ENCODE measurements around the gene GOLGA6D.
"Not testable (repeated sequence)": the region's sequence is repeated elsewhere in the genome, so short reads cannot be mapped to it uniquely, and the experiment has no call there.

GOLGA6D gene

DNA sequence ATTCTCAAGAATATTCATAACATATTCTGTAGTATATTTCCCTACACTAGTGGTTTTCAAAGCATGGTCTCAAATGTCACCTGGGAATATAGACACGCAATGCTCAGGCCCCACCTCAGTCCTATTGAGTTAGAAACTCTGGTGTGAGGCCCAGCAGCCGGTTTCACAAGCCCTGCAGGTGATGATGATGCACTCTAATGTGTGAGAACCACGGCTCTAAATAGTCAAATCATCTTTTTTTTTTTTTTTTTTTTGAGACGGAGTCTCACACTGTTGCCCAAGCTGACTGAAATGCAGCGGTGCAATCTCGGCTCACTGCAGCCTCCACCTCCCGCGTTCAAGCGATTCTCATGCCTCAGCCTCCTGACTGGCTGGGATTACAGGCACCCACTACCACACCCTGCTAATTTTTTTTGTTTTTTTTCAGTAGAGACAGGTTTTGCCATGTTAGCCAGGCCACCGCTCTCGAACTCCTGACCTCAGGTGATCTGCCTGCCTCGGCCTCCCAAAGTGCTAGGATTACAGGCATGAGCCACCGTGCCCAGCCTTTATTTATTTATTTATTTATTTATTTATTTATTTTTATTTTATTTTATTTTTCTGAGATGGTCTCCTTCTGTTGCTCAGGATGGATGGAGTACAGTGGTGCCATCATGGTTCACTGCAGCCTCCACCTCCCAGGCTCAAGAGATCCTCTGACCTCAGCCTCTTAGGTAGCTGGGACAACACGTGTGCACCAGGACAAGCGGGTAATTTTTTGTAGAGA, 51.2 kb downstream of the GOLGA6D start:
- H3K27me3 ChIP-seq (ENCODE audit: insufficient read depth, low read length) = not testable (repeated sequence)

DNA sequence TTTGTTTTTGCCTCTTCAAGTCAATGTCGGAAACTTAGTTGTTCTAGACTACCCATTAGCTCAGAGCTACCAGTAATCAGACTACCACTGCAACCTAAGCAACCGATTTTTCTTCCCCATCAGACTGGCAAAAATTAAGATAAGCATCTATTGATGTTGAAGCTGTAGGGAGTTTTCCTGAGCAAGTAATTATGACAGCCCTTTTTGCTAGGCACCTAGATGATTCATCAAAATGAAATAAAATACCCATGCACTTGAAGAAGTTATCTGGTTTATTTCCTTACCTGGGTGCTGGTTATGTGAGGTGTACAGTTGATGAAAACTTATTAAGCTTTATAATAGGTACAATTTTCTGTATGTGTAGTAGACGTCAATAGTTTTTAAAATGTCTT, 52.7 kb downstream of the GOLGA6D start:
- no peak overlapping the region for H3K18ac ChIP-seq (ENCODE audit: low read length)
- no peak overlapping the region for H2BK5ac ChIP-seq (ENCODE audit: low read depth, low read length, poor library complexity)
- H3K14ac ChIP-seq (ENCODE audit: low read length) = no peak overlapping the region
- H4K12ac ChIP-seq (ENCODE audit: low read depth, low read length) = no peak overlapping the region
- H3K4me3 ChIP-seq (ENCODE audit: low read depth, low read length) = no peak overlapping the region
- H3K9ac ChIP-seq (ENCODE audit: low read length) = no peak overlapping the region
- peaks cover 2% of the 10 kb centered on the region for H3K79me1 ChIP-seq (ENCODE audit: low read length)
- no peak overlapping the region for H3K23ac ChIP-seq (ENCODE audit: low read length)
- H3K4me2 ChIP-seq (ENCODE audit: low read length) = peak overlapping the region; percentile 83
- H4K8ac ChIP-seq (ENCODE audit: low read depth, low read length) = peak overlapping the region; percentile 43
- H3K79me2 ChIP-seq (ENCODE audit: control insufficient read depth, insufficient read depth, low read length, poor library complexity) = peaks cover 7% of the 10 kb centered on the region
- no peak overlapping the region for H2AK5ac ChIP-seq (ENCODE audit: low read length)
- no peaks in the 10 kb centered on the region for H3K9me3 ChIP-seq (ENCODE audit: insufficient read depth, low read depth, low read length)
- H2BK12ac ChIP-seq (ENCODE audit: low read length) = no peak overlapping the region
- H3K27me3 ChIP-seq (ENCODE audit: insufficient read depth, low read length) = no peaks in the 10 kb centered on the region
- WGBS (ENCODE audit: extremely low coverage, insufficient coverage, insufficient read length) = no CpG with 5 or more reads among the region's 3 CpGs
- H2AFZ ChIP-seq (ENCODE audit: insufficient read depth, low read length, poor library complexity) = peak overlapping the region; percentile 66
- no peak for DNase-seq
- H3K4me1 ChIP-seq (ENCODE audit: control insufficient read depth in 1 of 2, insufficient read depth in 2 of 2, low read length in 2 of 2) = peaks cover 5 to 8% of the 10 kb centered on the region in 2 experiments
- H3K4ac ChIP-seq (ENCODE audit: low read depth, low read length) = no peak overlapping the region
- no peak overlapping the region for H2BK120ac ChIP-seq (ENCODE audit: insufficient read depth, low read length, poor library complexity)
- H3K36me3 ChIP-seq (ENCODE audit: control insufficient read depth in 1 of 2, insufficient read depth in 2 of 2, low read length in 2 of 2) = peaks cover 17 to 18% of the 10 kb centered on the region in 2 experiments
- H4K91ac ChIP-seq (ENCODE audit: low read depth, low read length) = no peak overlapping the region
- H3K27ac ChIP-seq (ENCODE audit: low read depth, low read length) = no peak overlapping the region

More for the DNA sequence above, 51.2 kb downstream of the GOLGA6D start:
- not testable (repeated sequence) for H2AK5ac ChIP-seq (ENCODE audit: low read length); H3K79me2 ChIP-seq (ENCODE audit: control insufficient read depth, insufficient read depth, low read length, poor library complexity); H2BK5ac ChIP-seq (ENCODE audit: low read depth, low read length, poor library complexity); H3K18ac ChIP-seq (ENCODE audit: low read length); H4K12ac ChIP-seq (ENCODE audit: low read depth, low read length); H3K9ac ChIP-seq (ENCODE audit: low read length); H4K8ac ChIP-seq (ENCODE audit: low read depth, low read length); H3K4me2 ChIP-seq (ENCODE audit: low read length); H3K27ac ChIP-seq (ENCODE audit: low read depth, low read length); H3K4ac ChIP-seq (ENCODE audit: low read depth, low read length); H3K4me1 ChIP-seq (ENCODE audit: control insufficient read depth in 1 of 2, insufficient read depth in 2 of 2, low read length in 2 of 2); DNase-seq; H3K4me3 ChIP-seq (ENCODE audit: low read depth, low read length); H3K9me3 ChIP-seq (ENCODE audit: insufficient read depth, low read depth, low read length); H2AFZ ChIP-seq (ENCODE audit: insufficient read depth, low read length, poor library complexity); H3K36me3 ChIP-seq (ENCODE audit: control insufficient read depth in 1 of 2, insufficient read depth in 2 of 2, low read length in 2 of 2); H3K23ac ChIP-seq (ENCODE audit: low read length); H2BK12ac ChIP-seq (ENCODE audit: low read length); H3K79me1 ChIP-seq (ENCODE audit: low read length); H2BK120ac ChIP-seq (ENCODE audit: insufficient read depth, low read length, poor library complexity); H3K14ac ChIP-seq (ENCODE audit: low read length); H4K91ac ChIP-seq (ENCODE audit: low read depth, low read length)
- no CpG with 5 or more reads among the region's 15 CpGs for WGBS (ENCODE audit: extremely low coverage, insufficient coverage, insufficient read length)

DNA sequence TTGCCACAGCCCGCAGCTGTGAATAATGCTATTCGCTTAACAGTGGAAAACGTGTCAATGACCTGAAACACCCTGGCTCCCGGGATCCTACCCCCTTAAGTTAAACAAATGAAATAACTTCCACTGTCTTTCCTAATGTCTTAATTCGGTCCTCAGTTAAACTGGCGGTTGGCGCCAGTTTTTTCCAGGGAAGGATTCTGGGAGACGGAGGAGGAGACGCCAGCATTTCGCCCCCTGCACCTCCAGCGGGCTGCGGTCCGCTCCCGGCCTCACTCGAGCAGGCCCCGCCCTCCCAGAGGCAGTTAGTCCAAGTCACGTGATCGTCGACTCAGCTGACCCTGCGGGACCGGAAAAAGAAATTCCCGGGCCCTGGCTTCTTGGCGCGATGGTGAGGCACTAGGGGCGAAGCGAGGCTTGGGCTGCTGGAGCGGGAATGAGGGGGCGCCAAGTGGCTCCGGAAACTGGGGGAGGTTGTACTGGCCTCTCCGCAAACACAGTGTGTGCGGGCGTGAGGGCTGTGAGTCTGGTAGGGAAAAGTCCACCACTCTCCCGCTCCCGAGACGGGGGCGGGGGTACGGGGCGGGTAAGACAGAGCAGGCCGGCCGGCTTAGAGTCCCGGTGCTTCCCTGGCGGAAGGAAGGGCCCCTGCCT, 53.2 kb downstream of the GOLGA6D start, which contains the start of gene COMMD4:
TSS of gene COMMD4 (plus strand) at position 359 of the 651 bp plus-strand sequence. CDS start at position 386, 27 bp downstream.
- Histone ChIP-seq H2BK5ac (ENCODE audit: low read depth, low read length, poor library complexity) (peak within 1 kb of the TSS; percentile 78), H4K12ac (ENCODE audit: low read depth, low read length) (peak within 1 kb of the TSS; percentile 96), H3K14ac (ENCODE audit: low read length) (peak within 1 kb of the TSS; percentile 95), H3K4me1 (ENCODE audit: control insufficient read depth in 1 of 2, insufficient read depth in 2 of 2, low read length in 2 of 2) (peaks cover 5 to 8% of the 10 kb centered on the region in 2 experiments), H3K9ac (ENCODE audit: low read length) (peak within 1 kb of the TSS; percentile 91), H4K8ac (ENCODE audit: low read depth, low read length) (peak within 1 kb of the TSS; percentile 99), H3K79me1 (ENCODE audit: low read length) (peaks cover 2% of the 10 kb centered on the region), H2BK120ac (ENCODE audit: insufficient read depth, low read length, poor library complexity) (peak within 1 kb of the TSS; percentile 86), H2AFZ (ENCODE audit: insufficient read depth, low read length, poor library complexity) (peak within 1 kb of the TSS; percentile 93), H2AK5ac (ENCODE audit: low read length) (peak within 1 kb of the TSS; percentile 47), H3K9me3 (ENCODE audit: insufficient read depth, low read depth, low read length) (no peaks in the 10 kb centered on the region), H3K23ac (ENCODE audit: low read length) (no peak within 1 kb of the TSS), H4K91ac (ENCODE audit: low read depth, low read length) (peak within 1 kb of the TSS; percentile 82), H3K18ac (ENCODE audit: low read length) (peak within 1 kb of the TSS; percentile 91), H3K4me3 (ENCODE audit: low read depth, low read length) (peak within 1 kb of the TSS; percentile 88), H3K4me2 (ENCODE audit: low read length) (peak within 1 kb of the TSS; percentile 83), H3K27ac (ENCODE audit: low read depth, low read length) (no peak within 1 kb of the TSS), H3K36me3 (ENCODE audit: control insufficient read depth in 1 of 2, insufficient read depth in 2 of 2, low read length in 2 of 2) (peaks cover 18 to 20% of the 10 kb centered on the region in 2 experiments), H3K4ac (ENCODE audit: low read depth, low read length) (peak within 1 kb of the TSS; percentile 77), H3K27me3 (ENCODE audit: insufficient read depth, low read length) (no peaks in the 10 kb centered on the region), H3K79me2 (ENCODE audit: control insufficient read depth, insufficient read depth, low read length, poor library complexity) (peaks cover 7% of the 10 kb centered on the region), H2BK12ac (ENCODE audit: low read length) (no peak within 1 kb of the TSS)
- no CpG with 5 or more reads among the region's 42 CpGs for WGBS (ENCODE audit: extremely low coverage, insufficient coverage, insufficient read length)
- peak; percentile 90 to 98 for DNase-seq

DNA sequence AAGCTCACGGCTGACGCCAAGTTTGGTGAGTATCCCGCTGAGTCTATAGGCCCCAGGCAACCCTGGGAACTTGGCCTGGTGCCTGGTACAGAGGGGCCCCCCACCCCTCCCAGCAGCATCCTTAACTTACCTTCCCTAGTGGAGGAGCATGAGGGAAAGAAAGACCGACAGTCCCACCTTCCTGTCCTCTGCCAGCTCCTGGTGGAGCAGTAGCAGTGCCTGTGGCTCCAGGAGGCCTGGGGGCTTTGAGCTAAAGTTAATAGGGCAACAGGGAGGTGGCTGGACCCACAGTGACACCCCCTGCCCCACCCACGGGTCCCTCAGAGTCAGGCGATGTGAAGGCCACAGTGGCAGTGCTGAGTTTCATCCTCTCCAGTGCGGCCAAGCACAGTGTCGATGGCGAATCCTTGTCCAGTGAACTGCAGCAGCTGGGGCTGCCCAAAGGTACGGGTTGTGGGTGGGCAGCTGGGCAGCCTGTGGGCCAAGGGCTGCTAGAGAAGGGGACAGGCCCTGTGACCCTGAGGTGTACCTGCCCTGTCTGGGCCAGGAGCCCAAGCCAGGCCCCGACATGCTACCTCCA, 56.1 kb downstream of the GOLGA6D start:
- H3K23ac ChIP-seq (ENCODE audit: low read length) = no peak overlapping the region
- H3K4me1 ChIP-seq (ENCODE audit: control insufficient read depth in 1 of 2, insufficient read depth in 2 of 2, low read length in 2 of 2) = peaks cover 5 to 8% of the 10 kb centered on the region in 2 experiments
- no peak for DNase-seq
- peaks cover 2% of the 10 kb centered on the region for H3K79me1 ChIP-seq (ENCODE audit: low read length)
- H4K8ac ChIP-seq (ENCODE audit: low read depth, low read length) = no peak overlapping the region
- H3K79me2 ChIP-seq (ENCODE audit: control insufficient read depth, insufficient read depth, low read length, poor library complexity) = peaks cover 7% of the 10 kb centered on the region
- no peak overlapping the region for H2BK120ac ChIP-seq (ENCODE audit: insufficient read depth, low read length, poor library complexity)
- H3K4me2 ChIP-seq (ENCODE audit: low read length) = no peak overlapping the region
- H3K27me3 ChIP-seq (ENCODE audit: insufficient read depth, low read length) = no peaks in the 10 kb centered on the region
- H4K91ac ChIP-seq (ENCODE audit: low read depth, low read length) = no peak overlapping the region
- no peak overlapping the region for H3K18ac ChIP-seq (ENCODE audit: low read length)
- no peak overlapping the region for H3K27ac ChIP-seq (ENCODE audit: low read depth, low read length)
- no peak overlapping the region for H2BK12ac ChIP-seq (ENCODE audit: low read length)
- no peak overlapping the region for H2BK5ac ChIP-seq (ENCODE audit: low read depth, low read length, poor library complexity)
- H3K9ac ChIP-seq (ENCODE audit: low read length) = no peak overlapping the region
- no peak overlapping the region for H3K14ac ChIP-seq (ENCODE audit: low read length)
- H3K36me3 ChIP-seq (ENCODE audit: control insufficient read depth in 1 of 2, insufficient read depth in 2 of 2, low read length in 2 of 2) = peaks cover 19 to 22% of the 10 kb centered on the region in 2 experiments
- no peak overlapping the region for H3K4ac ChIP-seq (ENCODE audit: low read depth, low read length)
- H3K4me3 ChIP-seq (ENCODE audit: low read depth, low read length) = no peak overlapping the region
- H3K9me3 ChIP-seq (ENCODE audit: insufficient read depth, low read depth, low read length) = no peaks in the 10 kb centered on the region
- no peak overlapping the region for H2AFZ ChIP-seq (ENCODE audit: insufficient read depth, low read length, poor library complexity)
- no peak overlapping the region for H2AK5ac ChIP-seq (ENCODE audit: low read length)
- no CpG with 5 or more reads among the region's 11 CpGs for WGBS (ENCODE audit: extremely low coverage, insufficient coverage, insufficient read length)
- H4K12ac ChIP-seq (ENCODE audit: low read depth, low read length) = no peak overlapping the region

Measured in trophoblast cell (in vitro differentiated cells and primary cell).